HepG2 (cell line): ENCODE measurements around the gene RPL37A. TPM values are rescaled to one million over a fixed set of nuclear protein-coding genes. Genes with fewer than 3 reads are reported as not detected.

Source experiments
- ATF5 ChIP-seq: sonication (generic); formaldehyde crosslinking; IDR thresholded peaks from 2 replicates; pipeline ENCODE4 v1.4.0; 2020; ENCODE audit warnings: mild to moderate bottlenecking, low read depth, missing genetic modification reagents
- GATAD1 ChIP-seq: IDR thresholded peaks from 2 replicates; pipeline ENCODE4 v1.6.1; 2016; ENCODE audit warnings: missing genetic modification reagents, missing compliant biosample characterization
- HMGXB3 ChIP-seq: sonication (generic); formaldehyde crosslinking; IDR thresholded peaks from 2 replicates; pipeline ENCODE4 v1.4.0; 2020; ENCODE audit warnings: missing genetic modification reagents, borderline replicate concordance
- KLF16 ChIP-seq, 2 experiments: sonication (generic) in 1 of 2; formaldehyde crosslinking in 1 of 2; IDR thresholded peaks; 2 replicates each; pipeline versions ENCODE4 v1.6.1 to v1.8.0; 2016 to 2023; ENCODE audit warnings: missing genetic modification reagents in 2 of 2, missing compliant biosample characterization in 1 of 2
- NCOA2 ChIP-seq: sonication (generic); formaldehyde crosslinking; IDR thresholded peaks from 2 replicates; pipeline ENCODE4 v1.8.0; 2022; ENCODE audit warnings: inconsistent platforms
- NFE2L2 ChIP-seq: fragments of 150-350 bp; IDR thresholded peaks from 2 replicates; pipeline ENCODE4 v1.6.1; 2014; ENCODE audit warnings: low read length
- NR2F6 ChIP-seq, 2 experiments: IDR thresholded peaks; 2 replicates each; pipeline ENCODE4 v1.6.1; 2016; ENCODE audit warnings: antibody characterized with exemption in 1 of 2, mild to moderate bottlenecking in 1 of 2
- PBX3 ChIP-seq: sonication (generic); formaldehyde crosslinking; IDR thresholded peaks from 2 replicates; pipeline ENCODE4 v1.8.1; 2023; ENCODE audit warnings: missing genetic modification reagents, inconsistent platforms, borderline replicate concordance
- PCBP1 ChIP-seq: fragments of 200-400 bp; formaldehyde crosslinking; IDR thresholded peaks from 2 replicates; pipeline ENCODE4 v1.6.1; 2017; ENCODE audit warnings: mild to moderate bottlenecking, low read depth, low read length, borderline replicate concordance
- ZBTB10 ChIP-seq: sonication (generic); formaldehyde crosslinking; IDR thresholded peaks from 2 replicates; pipeline ENCODE4 v1.4.0; 2020; ENCODE audit warnings: missing genetic modification reagents, borderline replicate concordance
- ZNF224 ChIP-seq: sonication (generic); formaldehyde crosslinking; IDR thresholded peaks from 2 replicates; pipeline ENCODE4 v1.5.0; 2020; ENCODE audit warnings: mild to moderate bottlenecking, missing genetic modification reagents
- ZNF251 ChIP-seq: sonication (generic); formaldehyde crosslinking; IDR thresholded peaks from 2 replicates; pipeline ENCODE4 v1.9.0; 2021; ENCODE audit warnings: mild to moderate bottlenecking, missing genetic modification reagents
- ZNF451 ChIP-seq: sonication (generic); formaldehyde crosslinking; IDR thresholded peaks from 2 replicates; pipeline ENCODE4 v1.5.0; 2020; ENCODE audit warnings: mild to moderate bottlenecking, missing genetic modification reagents
- ZNF460 ChIP-seq: sonication (generic); formaldehyde crosslinking; IDR thresholded peaks from 2 replicates; pipeline ENCODE4 v1.5.1; 2020; ENCODE audit warnings: missing genetic modification reagents, mild to moderate bottlenecking, borderline replicate concordance
- ZNF512 ChIP-seq: sonication (generic); formaldehyde crosslinking; IDR thresholded peaks from 2 replicates; pipeline ENCODE4 v1.4.0; 2020; ENCODE audit warnings: mild to moderate bottlenecking, missing genetic modification reagents
- polyA plus RNA-seq, 8 experiments: library from polyadenylated mRNA; depleted of rRNA in 3 of 8; stranded (reverse) in 7 of 8; unstranded in 1 of 8; fragments of >200 nt; fragmentation: Illumina TruSeq in 4 of 8; extraction: Trizol in 4 of 8; gene quantifications; 2 replicates each; pipeline versions ENCODE4 v1.2.1 to v1.2.3, GENCODE V29; 2011 to 2016; ENCODE audit warnings: low read depth in 4 of 8, missing spikeins in 1 of 8, mixed read lengths in 1 of 8; ENCODE audit not compliant: insufficient read depth in 1 of 8
- total RNA-seq, 5 experiments: library from RNA; depleted of rRNA; stranded (reverse); fragments of >200 nt; fragmentation: Illumina TruSeq; extraction: Trizol; gene quantifications; 2 replicates each; pipeline ENCODE4 v1.2.3, GENCODE V29; 2016; ENCODE audit warnings: low read depth in 1 of 5

RPL37A gene
- total and polyA plus RNA-seq, 2 of the 13 experiments (the other 11 are each of a cell fraction or from before 2014, with no cell fraction given) = 6,902 to 7,910 TPM

GRCh38 chr2:216498379-216499352 is at the start of gene RPL37A (continued):
- TF ChIP-seq ATF5 (CRISPR knock-in tag) (peak; percentile 93), HMGXB3 (CRISPR knock-in tag) (peak; percentile 93), ZNF512 (CRISPR knock-in tag) (0 out of 2 replicates have a peak, but pooled peaks have one; percentile 73), PBX3 (CRISPR knock-in tag) (no peak), KLF16 (CRISPR knock-in tag; IDR thresholded peaks at IDR 0.05) (peak; percentile 94 to 97), GATAD1 (peak; percentile 90), NFE2L2 (no peak), ZNF251 (CRISPR knock-in tag) (no peak), NCOA2 (CRISPR knock-in tag) (peak; percentile 66), NR2F6 (IDR thresholded peaks at IDR 0.05) (no peak), NR2F6 (CRISPR knock-in tag; IDR thresholded peaks at IDR 0.05) (peak; percentile 68), ZBTB10 (CRISPR knock-in tag) (peak; percentile 38), ZNF224 (CRISPR knock-in tag) (peak; percentile 87; the same call in 1 of the 2 replicates), ZNF460 (CRISPR knock-in tag) (no peak), ZNF451 (CRISPR knock-in tag) (peak; percentile 96), PCBP1 (0 out of 2 replicates have a peak, but pooled peaks have one; percentile 25)
